Naive B cell (primary cell): ENCODE measurements around the gene SIN3B. TPM values are rescaled to one million over a fixed set of nuclear protein-coding genes. Genes with fewer than 3 reads are reported as not detected.

Source experiments
- ATAC-seq, 2 donors: fragments of 150-1000 bp; cut with Tn5 transposase; 2 replicates each; pipeline ENCODE4 v1.10.0; 2021; ENCODE audit warnings: low read depth in 2 of 2, mild to moderate bottlenecking in 2 of 2, moderate library complexity in 2 of 2
- DNase-seq: peaks from one replicate; pipeline ENCODE4 v3.0.0; 2022
- H3K27ac Mint-ChIP-seq, 6 donors: one replicate each; pipeline ENCODE4 v1.8.0; 2020 to 2022; ENCODE audit warnings: mild to moderate bottlenecking in 6 of 6, mixed read lengths in 6 of 6, moderate library complexity in 5 of 6, inconsistent platforms in 2 of 6
- H3K27me3 Mint-ChIP-seq, 3 donors: one replicate each; pipeline ENCODE4 v1.8.0; 2021 to 2022; ENCODE audit warnings: mixed read lengths in 3 of 3, mild to moderate bottlenecking in 1 of 3
- H3K36me3 Mint-ChIP-seq, 2 donors: one replicate each; pipeline ENCODE4 v1.8.0; 2020 to 2022; ENCODE audit warnings: mixed read lengths in 2 of 2, inconsistent platforms in 1 of 2, mild to moderate bottlenecking in 1 of 2
- H3K4me1 Mint-ChIP-seq, 3 donors: one replicate each; pipeline ENCODE4 v1.8.0; 2020 to 2022; ENCODE audit warnings: mixed read lengths in 3 of 3, inconsistent platforms in 1 of 3, mild to moderate bottlenecking in 1 of 3, moderate library complexity in 1 of 3
- H3K4me3 Mint-ChIP-seq, 8 donors: one replicate each; pipeline ENCODE4 v1.8.0; 2020 to 2022; ENCODE audit warnings: mild to moderate bottlenecking in 8 of 8, mixed read lengths in 8 of 8, moderate library complexity in 8 of 8, inconsistent platforms in 2 of 8
- H3K9me3 Mint-ChIP-seq, 7 donors: one replicate each; pipeline ENCODE4 v1.8.0; 2020 to 2022; ENCODE audit warnings: mixed read lengths in 7 of 7, mild to moderate bottlenecking in 5 of 7, inconsistent platforms in 2 of 7, moderate library complexity in 1 of 7
- polyA plus RNA-seq, 6 donors: library from polyadenylated mRNA; unstranded; fragments of 300-500 nt; fragmentation: Illumina TruSeq; gene quantifications; one replicate each; pipeline ENCODE4 v1.2.3, GENCODE V29; 2021; ENCODE audit warnings: low read depth in 6 of 6

The SIN3B gene
- polyA plus RNA-seq, 6 donors from 2014 or later: 4.8 to 13.0 (median 6.8) TPM

DNA sequence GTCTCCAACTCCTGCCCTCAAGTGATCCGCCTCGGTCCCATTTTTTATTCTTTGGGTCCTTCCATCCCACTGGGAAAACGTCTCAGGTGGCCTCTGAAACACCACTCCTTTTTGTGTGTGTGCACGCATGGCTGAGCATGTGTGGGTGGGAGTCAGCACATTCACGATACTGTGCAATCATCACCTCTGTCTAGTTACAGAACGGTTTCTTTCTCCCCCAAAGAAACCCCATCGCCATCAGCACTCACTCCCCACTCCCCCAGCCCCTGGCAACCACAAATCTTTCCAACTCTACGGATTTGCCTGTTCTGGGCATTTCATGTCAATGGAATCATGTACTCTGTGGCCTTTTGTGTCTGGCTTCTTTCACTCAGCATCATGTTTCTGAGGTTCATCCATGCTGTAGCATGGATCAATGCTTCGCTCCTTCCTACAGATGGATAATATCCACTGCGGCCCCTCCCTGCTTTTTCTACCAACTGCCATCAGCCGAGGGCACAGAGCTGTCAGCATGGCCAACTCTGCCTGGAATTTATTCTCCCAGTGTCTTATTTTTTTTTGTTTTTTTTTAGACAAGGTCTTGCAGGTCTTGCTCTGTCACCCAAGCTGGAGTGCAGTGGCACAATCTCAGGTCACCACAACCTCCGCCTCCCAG lies 69.3 kb downstream of the SIN3B start:
- Mint-ChIP-seq H3K36me3 (no peaks in the 10 kb centered on the region), H3K27ac (peak overlapping the region in 5 of 6 donors; percentile 3 to 85 (median 71)), H3K4me3 (peak overlapping the region; percentile 68 to 94 (median 84)), H3K4me1 (peaks cover 25 to 48% (median 44%) of the 10 kb centered on the region in 3 donors), H3K9me3 (no peaks in the 10 kb centered on the region), H3K27me3 (peaks cover 0 to 20% (median 5%) of the 10 kb centered on the region in 3 donors)
- DNase-seq: no peak
- no peak for ATAC-seq

DNA sequence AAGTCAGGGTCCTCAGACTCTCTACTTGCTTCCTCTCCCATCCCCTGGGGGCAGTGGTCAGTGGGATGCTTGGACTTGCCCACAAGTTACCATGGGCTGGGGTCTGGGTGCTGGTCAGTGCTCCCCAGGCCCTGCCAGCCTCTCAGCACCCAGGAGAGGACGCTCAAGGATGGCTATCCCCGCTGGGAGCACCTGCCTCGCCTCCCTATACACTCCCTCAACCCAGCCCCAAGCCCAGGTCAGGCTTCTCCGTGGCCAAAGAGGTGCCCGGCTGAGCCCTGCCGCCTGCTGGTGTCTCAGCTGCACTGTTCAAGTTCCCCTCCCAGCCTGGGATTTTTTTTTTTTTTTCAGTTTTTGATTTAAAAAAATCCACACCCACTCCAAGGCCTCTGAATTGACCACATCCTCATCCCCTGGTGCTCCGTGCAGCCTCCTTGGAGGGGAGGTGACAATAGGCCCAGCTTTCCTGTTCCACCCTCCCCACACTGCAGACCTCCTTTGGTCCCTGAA lies 70.4 kb downstream of the SIN3B start:
- H3K9me3 Mint-ChIP-seq: no peaks in the 10 kb centered on the region
- no peaks in the 10 kb centered on the region for H3K36me3 Mint-ChIP-seq
- no peak for DNase-seq
- ATAC-seq: peak; percentile 22 to 26
- H3K27me3 Mint-ChIP-seq: peaks cover 0 to 18% (median 5%) of the 10 kb centered on the region in 3 donors
- H3K4me1 Mint-ChIP-seq: peaks cover 15 to 36% (median 33%) of the 10 kb centered on the region in 3 donors
- peak overlapping the region in 6 of 8 donors; percentile 6 to 84 (median 54) for H3K4me3 Mint-ChIP-seq
- H3K27ac Mint-ChIP-seq: peak overlapping the region in 1 of 6 donors; percentile 3

- Mint-ChIP-seq H3K27me3 (peaks cover 0 to 6% (median 5%) of the 10 kb centered on the region in 3 donors), H3K36me3 (no peaks in the 10 kb centered on the region), H3K27ac (no peak overlapping the region), H3K9me3 (no peaks in the 10 kb centered on the region), H3K4me1 (peaks cover 12 to 24% (median 22%) of the 10 kb centered on the region in 3 donors), H3K4me3 (no peak overlapping the region)
- ATAC-seq (no peak), DNase-seq (no peak)
These were observed 72.4 kb downstream of the SIN3B start for GRCh38 chr19:16901491-16902175.

DNA sequence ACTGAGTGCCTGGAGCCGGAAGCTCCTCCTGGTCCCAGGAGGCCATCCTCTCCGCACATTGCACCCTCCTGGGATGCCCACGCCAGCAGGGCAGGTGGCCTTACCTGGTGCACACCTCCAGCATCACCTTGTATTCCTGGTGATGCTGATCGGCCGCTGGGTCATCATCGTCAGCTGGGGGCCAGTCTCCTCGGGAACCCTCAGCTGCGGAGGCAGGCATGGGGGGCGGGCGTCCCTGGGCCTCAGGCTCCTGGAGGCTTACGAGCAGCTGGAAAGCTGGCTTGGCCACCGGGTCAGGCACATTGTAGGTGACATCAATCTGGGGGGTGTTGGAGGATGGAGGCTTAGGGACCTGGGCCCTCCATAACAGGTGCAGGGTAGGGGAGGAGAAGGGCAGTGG lies 73.3 kb downstream of the SIN3B start:
- H3K27ac Mint-ChIP-seq: no peak overlapping the region
- ATAC-seq (no peak), DNase-seq (no peak)
- peaks cover 12 to 22% (median 22%) of the 10 kb centered on the region in 3 donors for H3K4me1 Mint-ChIP-seq
- H3K4me3 Mint-ChIP-seq: no peak overlapping the region
- no peaks in the 10 kb centered on the region for H3K36me3 Mint-ChIP-seq
- peaks cover 0 to 6% (median 5%) of the 10 kb centered on the region in 3 donors for H3K27me3 Mint-ChIP-seq
- H3K9me3 Mint-ChIP-seq: no peaks in the 10 kb centered on the region

DNA sequence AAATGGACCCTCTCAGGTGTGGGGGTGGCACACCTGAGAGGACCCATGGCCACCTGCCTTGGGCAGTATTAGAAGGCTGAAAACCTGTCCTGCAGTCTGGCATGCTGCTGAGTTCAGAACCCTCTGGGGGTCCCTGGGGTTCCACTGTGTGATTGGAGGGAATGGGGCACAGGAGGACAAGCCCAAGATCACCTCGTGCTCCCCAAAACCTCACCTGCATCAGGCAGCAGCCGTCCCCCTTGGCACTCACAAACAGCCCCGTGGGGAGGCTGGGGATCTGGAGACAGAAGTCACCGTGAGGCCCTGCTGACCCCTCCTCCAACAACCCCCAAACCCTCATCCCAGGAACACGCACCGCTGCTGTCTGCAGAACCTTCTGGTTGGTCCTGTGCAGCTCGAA lies 74.1 kb downstream of the SIN3B start:
- DNase-seq (no peak), ATAC-seq (no peak)
- H3K9me3 Mint-ChIP-seq: no peaks in the 10 kb centered on the region
- H3K27ac Mint-ChIP-seq: no peak overlapping the region
- H3K4me1 Mint-ChIP-seq: peaks cover 10 to 18% (median 17%) of the 10 kb centered on the region in 3 donors
- H3K36me3 Mint-ChIP-seq: no peaks in the 10 kb centered on the region
- H3K27me3 Mint-ChIP-seq: peaks cover 0 to 5% (median 3%) of the 10 kb centered on the region in 3 donors
- no peak overlapping the region for H3K4me3 Mint-ChIP-seq

GRCh38 chr19:16904599-16904998 lies 75.4 kb downstream of the SIN3B start:
- Mint-ChIP-seq H3K27me3 (no peaks in the 10 kb centered on the region), H3K9me3 (no peaks in the 10 kb centered on the region), H3K36me3 (no peaks in the 10 kb centered on the region), H3K27ac (no peak overlapping the region), H3K4me3 (no peak overlapping the region), H3K4me1 (peaks cover 5 to 10% (median 5%) of the 10 kb centered on the region in 3 donors)
- ATAC-seq (no peak), DNase-seq (no peak)

DNA sequence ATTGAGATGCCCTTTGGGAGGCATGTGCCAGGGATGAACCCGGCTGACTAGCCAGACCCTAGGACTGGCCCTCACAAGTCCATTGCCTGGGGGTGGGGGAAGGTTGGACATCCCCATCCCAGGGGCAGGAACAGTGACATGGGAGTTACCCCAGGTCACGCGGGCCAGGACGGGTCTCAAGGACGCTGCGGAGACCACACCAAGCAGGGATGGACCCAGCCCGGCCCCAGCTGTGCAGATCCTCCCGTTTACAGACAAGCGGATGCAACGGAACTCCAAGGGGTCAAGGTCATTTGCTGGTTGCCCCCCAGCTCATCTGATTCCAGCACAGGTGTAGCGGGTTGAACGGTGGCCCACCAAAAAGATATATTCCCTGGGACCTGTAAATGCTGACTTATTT lies 79.6 kb downstream of the SIN3B start:
- ATAC-seq (no peak), DNase-seq (no peak)
- Mint-ChIP-seq H3K27me3 (peaks cover 0 to 9% (median 0%) of the 10 kb centered on the region in 3 donors), H3K36me3 (peaks cover 0 to 18% of the 10 kb centered on the region in 2 donors), H3K9me3 (peaks cover 10 to 30% (median 24%) of the 10 kb centered on the region in 7 donors), H3K4me3 (no peak overlapping the region), H3K27ac (no peak overlapping the region), H3K4me1 (no peaks in the 10 kb centered on the region)

GRCh38 chr19:16911046-16911445 lies 81.8 kb downstream of the SIN3B start:
- DNase-seq: no peak
- Mint-ChIP-seq H3K4me3 (no peak overlapping the region), H3K36me3 (peaks cover 0 to 28% of the 10 kb centered on the region in 2 donors), H3K27ac (no peak overlapping the region), H3K27me3 (peaks cover 0 to 16% (median 0%) of the 10 kb centered on the region in 3 donors), H3K9me3 (peaks cover 12 to 48% (median 39%) of the 10 kb centered on the region in 7 donors), H3K4me1 (no peaks in the 10 kb centered on the region)
- ATAC-seq: no peak

GRCh38 chr19:16912780-16913179 lies 83.6 kb downstream of the SIN3B start:
- Mint-ChIP-seq H3K27ac (no peak overlapping the region), H3K9me3 (peaks cover 12 to 49% (median 40%) of the 10 kb centered on the region in 7 donors), H3K27me3 (peaks cover 5 to 26% (median 7%) of the 10 kb centered on the region in 3 donors), H3K4me3 (no peak overlapping the region), H3K36me3 (peaks cover 0 to 35% of the 10 kb centered on the region in 2 donors), H3K4me1 (no peaks in the 10 kb centered on the region)
- DNase-seq (no peak), ATAC-seq (no peak)

- Mint-ChIP-seq H3K9me3 (peaks cover 14 to 53% (median 42%) of the 10 kb centered on the region in 7 donors), H3K27ac (no peak overlapping the region), H3K27me3 (peaks cover 7 to 26% (median 10%) of the 10 kb centered on the region in 3 donors), H3K4me3 (no peak overlapping the region), H3K36me3 (peaks cover 0 to 35% of the 10 kb centered on the region in 2 donors), H3K4me1 (no peaks in the 10 kb centered on the region)
- ATAC-seq (no peak), DNase-seq (no peak)
These were observed 85.2 kb downstream of the SIN3B start for GRCh38 chr19:16914421-16914820.

- peaks cover 7 to 30% (median 10%) of the 10 kb centered on the region in 3 donors for H3K27me3 Mint-ChIP-seq
- H3K4me1 Mint-ChIP-seq: no peaks in the 10 kb centered on the region
- peaks cover 0 to 41% of the 10 kb centered on the region in 2 donors for H3K36me3 Mint-ChIP-seq
- no peak overlapping the region for H3K4me3 Mint-ChIP-seq
- DNase-seq (no peak), ATAC-seq (no peak)
- peaks cover 14 to 56% (median 46%) of the 10 kb centered on the region in 7 donors for H3K9me3 Mint-ChIP-seq
- no peak overlapping the region for H3K27ac Mint-ChIP-seq
These were observed 85.9 kb downstream of the SIN3B start for GRCh38 chr19:16915135-16915534.

DNA sequence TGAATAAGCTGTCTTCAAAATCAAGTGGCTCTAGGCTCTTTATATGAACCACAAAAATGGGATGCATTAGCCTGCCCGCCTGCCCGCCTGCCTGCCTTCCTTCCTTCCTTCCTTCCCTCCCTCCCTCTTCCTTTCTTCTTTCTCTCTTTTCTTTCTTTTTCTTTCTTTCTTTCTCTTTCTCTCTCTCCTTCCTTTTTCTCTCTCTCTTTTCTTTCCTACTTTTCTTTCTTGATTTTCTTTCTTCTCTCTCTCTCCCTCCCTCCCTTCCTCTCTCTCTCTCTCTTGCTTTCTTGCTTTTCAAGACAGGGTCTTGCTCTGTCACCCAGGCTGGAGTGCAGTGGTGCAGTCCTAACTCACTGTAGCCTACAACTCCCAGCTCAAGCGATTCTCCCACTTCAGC lies 86.5 kb downstream of the SIN3B start:
- H3K9me3 Mint-ChIP-seq: peaks cover 14 to 52% (median 45%) of the 10 kb centered on the region in 7 donors
- H3K36me3 Mint-ChIP-seq: peaks cover 0 to 41% of the 10 kb centered on the region in 2 donors
- no peak for ATAC-seq
- peak overlapping the region in 1 of 8 donors; percentile 20 for H3K4me3 Mint-ChIP-seq
- peaks cover 7 to 30% (median 10%) of the 10 kb centered on the region in 3 donors for H3K27me3 Mint-ChIP-seq
- H3K27ac Mint-ChIP-seq: no peak overlapping the region
- H3K4me1 Mint-ChIP-seq: no peaks in the 10 kb centered on the region
- no peak for DNase-seq

DNA sequence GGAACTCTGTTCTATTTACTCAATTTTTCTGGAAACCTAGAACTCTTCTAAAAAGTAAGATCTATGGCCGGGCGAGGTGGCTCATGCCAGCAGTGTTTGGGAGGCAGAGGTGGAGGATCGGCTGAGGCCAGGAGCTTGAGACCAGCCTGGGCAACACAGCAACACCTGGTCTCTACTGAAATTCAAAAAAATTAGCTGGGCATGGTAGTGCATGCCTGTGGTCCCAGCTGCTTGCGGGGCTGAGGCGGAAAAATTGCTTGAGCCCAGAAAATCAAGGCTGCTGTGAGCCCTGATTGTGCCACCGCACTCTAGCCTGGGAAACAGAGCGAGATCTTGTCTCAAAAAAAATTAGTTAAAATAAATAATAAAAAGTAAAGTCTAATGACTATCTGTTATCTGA lies 88.2 kb downstream of the SIN3B start:
- H3K9me3 Mint-ChIP-seq: peaks cover 11 to 40% (median 33%) of the 10 kb centered on the region in 7 donors
- peaks cover 7 to 24% (median 13%) of the 10 kb centered on the region in 3 donors for H3K27me3 Mint-ChIP-seq
- no peak overlapping the region for H3K4me3 Mint-ChIP-seq
- H3K27ac Mint-ChIP-seq: no peak overlapping the region
- H3K36me3 Mint-ChIP-seq: peaks cover 0 to 35% of the 10 kb centered on the region in 2 donors
- ATAC-seq (no peak), DNase-seq (no peak)
- H3K4me1 Mint-ChIP-seq: no peaks in the 10 kb centered on the region
